ACC112 (cell line): ENCODE measurements around the gene PUM1.

ENCODE experiments used
- H2AFZ ChIP-seq: fragments of 200-600 bp; sonication (generic); one replicate; pipeline ENCODE4 v1.6.0; 2017; ENCODE audit warnings: antibody characterized with exemption, low read length; ENCODE audit not compliant: unreplicated experiment
- H3K27ac ChIP-seq: fragments of 200-600 bp; sonication (generic); 2 replicates; pipeline ENCODE4 v1.5.1; 2014; ENCODE audit warnings: low read depth, mild to moderate bottlenecking, antibody characterized with exemption, low read length, moderate library complexity
- H3K27me3 ChIP-seq: fragments of 200-600 bp; sonication (generic); 2 replicates; pipeline ENCODE4 v1.6.1; 2014; ENCODE audit warnings: mild to moderate bottlenecking, antibody characterized with exemption, low read length, moderate library complexity, mixed read lengths; ENCODE audit not compliant: insufficient read depth
- H3K36me3 ChIP-seq: fragments of 200-600 bp; sonication (generic); 2 replicates; pipeline ENCODE4 v1.6.1; 2016; ENCODE audit warnings: mild to moderate bottlenecking, antibody characterized with exemption, low read length, moderate library complexity, mixed read lengths; ENCODE audit not compliant: insufficient read depth
- H3K4me1 ChIP-seq: fragments of 200-600 bp; sonication (generic); one replicate; pipeline ENCODE4 v1.6.1; 2016; ENCODE audit warnings: low read length, mixed read lengths; ENCODE audit not compliant: insufficient read depth, unreplicated experiment, control insufficient read depth
- H3K4me3 ChIP-seq: fragments of 200-600 bp; sonication (generic); 2 replicates; pipeline ENCODE4 v1.5.1; 2014; ENCODE audit warnings: mild to moderate bottlenecking, low read depth, low read length
- H3K79me2 ChIP-seq: fragments of 200-600 bp; sonication (generic); one replicate; pipeline ENCODE4 v1.6.0; 2016; ENCODE audit warnings: low read length; ENCODE audit not compliant: control insufficient read depth, unreplicated experiment, insufficient read depth

The PUM1 gene, protein sequence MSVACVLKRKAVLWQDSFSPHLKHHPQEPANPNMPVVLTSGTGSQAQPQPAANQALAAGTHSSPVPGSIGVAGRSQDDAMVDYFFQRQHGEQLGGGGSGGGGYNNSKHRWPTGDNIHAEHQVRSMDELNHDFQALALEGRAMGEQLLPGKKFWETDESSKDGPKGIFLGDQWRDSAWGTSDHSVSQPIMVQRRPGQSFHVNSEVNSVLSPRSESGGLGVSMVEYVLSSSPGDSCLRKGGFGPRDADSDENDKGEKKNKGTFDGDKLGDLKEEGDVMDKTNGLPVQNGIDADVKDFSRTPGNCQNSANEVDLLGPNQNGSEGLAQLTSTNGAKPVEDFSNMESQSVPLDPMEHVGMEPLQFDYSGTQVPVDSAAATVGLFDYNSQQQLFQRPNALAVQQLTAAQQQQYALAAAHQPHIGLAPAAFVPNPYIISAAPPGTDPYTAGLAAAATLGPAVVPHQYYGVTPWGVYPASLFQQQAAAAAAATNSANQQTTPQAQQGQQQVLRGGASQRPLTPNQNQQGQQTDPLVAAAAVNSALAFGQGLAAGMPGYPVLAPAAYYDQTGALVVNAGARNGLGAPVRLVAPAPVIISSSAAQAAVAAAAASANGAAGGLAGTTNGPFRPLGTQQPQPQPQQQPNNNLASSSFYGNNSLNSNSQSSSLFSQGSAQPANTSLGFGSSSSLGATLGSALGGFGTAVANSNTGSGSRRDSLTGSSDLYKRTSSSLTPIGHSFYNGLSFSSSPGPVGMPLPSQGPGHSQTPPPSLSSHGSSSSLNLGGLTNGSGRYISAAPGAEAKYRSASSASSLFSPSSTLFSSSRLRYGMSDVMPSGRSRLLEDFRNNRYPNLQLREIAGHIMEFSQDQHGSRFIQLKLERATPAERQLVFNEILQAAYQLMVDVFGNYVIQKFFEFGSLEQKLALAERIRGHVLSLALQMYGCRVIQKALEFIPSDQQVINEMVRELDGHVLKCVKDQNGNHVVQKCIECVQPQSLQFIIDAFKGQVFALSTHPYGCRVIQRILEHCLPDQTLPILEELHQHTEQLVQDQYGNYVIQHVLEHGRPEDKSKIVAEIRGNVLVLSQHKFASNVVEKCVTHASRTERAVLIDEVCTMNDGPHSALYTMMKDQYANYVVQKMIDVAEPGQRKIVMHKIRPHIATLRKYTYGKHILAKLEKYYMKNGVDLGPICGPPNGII

DNA sequence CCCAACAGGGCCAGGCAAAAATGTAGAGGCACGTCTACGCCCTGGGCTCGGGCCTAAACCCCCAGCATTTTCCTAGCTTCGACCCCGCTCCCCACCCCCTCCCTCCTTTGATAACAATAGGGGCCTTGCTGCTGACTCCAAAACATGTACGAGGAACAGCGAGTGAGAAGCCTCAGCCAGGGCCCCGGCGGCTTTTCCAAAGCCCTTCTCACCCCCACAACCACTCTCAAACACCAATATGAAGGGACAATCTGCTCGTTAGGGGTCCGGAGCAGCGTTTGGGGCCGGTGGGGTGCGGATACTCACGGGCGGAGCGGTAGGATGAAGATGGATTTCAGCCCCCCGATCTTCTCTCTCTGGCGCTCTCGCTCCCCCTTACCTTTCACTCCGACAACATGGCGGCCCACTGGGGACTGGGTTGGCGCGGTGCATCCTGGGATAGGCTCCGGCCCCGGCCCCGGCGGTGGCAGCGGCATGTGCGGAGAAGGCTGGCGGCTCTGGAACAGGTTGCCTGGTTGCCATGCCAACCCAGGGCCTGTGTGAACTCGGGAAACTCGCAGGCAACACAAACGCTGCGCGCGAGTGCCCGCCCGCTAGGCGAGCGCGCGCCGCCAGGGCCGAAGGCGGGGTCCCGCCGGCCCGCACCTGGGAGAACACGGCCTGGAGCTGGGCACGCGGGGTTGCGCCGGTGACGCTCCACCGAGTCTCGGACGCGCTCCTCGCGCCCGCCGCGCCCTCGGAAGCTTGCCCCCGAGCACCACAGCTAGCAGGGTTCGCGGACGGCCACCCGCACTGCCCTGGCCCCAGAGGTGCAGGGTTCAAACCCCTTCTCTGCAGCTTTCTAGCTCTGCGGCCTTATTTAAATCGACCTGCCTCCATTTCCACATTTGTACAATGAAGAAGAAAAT, at the start of gene PUM1:
Gene PUM1 (minus strand): TSS at position 408 of the 908 bp plus-strand sequence. CDS start 6,151 bp downstream, outside the sequence.
- peaks cover 10% of the 10 kb centered on the region for H3K4me1 ChIP-seq
- H2AFZ ChIP-seq, result peak within 1 kb of the TSS; percentile 88
- H3K27ac ChIP-seq, result peak within 1 kb of the TSS; percentile 90
- H3K79me2 ChIP-seq, result peaks cover 47% of the 10 kb centered on the region
- no peaks in the 10 kb centered on the region for H3K36me3 ChIP-seq
- no peaks in the 10 kb centered on the region for H3K27me3 ChIP-seq
- peak within 1 kb of the TSS; percentile 94 for H3K4me3 ChIP-seq

DNA sequence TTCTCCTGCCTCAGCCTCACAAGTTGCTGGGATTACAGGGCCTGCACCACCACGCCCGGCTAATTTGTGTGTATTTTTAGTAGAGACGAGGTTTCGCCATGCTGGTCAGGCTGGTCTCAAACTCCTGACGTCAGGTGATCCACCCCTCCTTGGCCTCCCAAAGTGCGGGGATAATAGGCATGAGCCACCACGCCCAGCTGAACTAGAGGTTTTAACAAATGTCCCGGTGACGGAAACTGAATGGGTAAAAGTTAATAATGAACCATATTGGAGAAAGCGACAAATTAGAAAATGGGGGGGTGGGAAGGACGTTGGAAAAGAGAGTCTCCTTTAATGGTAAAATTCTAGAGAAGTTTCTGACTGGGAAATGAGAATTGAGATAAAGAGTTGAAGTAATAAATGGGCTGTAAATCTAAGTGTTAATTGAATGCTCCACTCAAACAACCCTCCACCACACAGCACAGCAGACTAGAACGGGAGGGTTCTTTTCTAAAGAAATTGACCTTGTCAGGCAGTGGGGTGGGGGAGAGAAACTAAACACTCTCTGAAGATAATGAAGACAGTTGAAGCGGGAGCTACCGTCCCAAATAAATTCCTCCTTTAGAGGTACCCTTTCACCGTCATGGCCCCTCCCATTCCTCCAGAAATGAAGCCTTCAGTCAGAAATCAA, 46.9 kb upstream of the PUM1 start:
- H3K27ac ChIP-seq, result no peak overlapping the region
- H3K4me3 ChIP-seq, result no peak overlapping the region
- H3K36me3 ChIP-seq, result no peaks in the 10 kb centered on the region
- H2AFZ ChIP-seq, result no peak overlapping the region
- no peaks in the 10 kb centered on the region for H3K27me3 ChIP-seq
- peaks cover 9% of the 10 kb centered on the region for H3K4me1 ChIP-seq
- H3K79me2 ChIP-seq, result no peaks in the 10 kb centered on the region

DNA sequence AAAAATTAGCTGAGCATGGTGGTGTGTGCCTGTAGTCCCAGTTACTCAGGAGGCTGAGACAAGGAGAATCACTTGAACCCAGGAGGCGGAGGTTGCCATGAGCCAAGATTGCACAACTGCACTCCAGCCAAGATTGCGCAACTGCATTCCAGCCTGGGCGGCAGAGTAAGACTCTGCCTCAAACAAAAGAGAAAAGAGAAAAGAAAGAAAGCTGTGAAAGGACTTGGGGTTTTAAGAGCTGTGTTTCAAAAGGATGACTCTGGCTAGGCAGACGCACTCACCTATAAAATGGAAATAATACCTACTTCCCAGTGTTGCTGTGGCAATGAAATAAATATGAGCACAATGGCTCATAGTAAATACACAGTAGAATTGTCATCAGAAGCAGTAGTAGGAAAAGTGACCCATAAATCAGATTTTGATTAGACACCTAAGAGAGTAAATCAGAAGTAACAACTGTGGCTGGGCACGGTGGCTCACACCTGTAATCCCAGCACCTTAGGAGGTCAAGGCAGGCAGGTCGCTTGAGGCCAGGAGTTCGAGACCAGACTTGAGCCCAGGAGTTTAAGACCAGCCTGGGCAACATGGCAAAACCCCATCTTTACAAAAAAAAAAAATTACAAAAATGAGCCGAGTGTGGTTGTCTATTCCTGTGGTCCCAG, 45.9 kb upstream of the PUM1 start:
- Histone ChIP-seq H3K4me3 (no peak overlapping the region), H2AFZ (peak overlapping the region; percentile 76), H3K27ac (peak overlapping the region; percentile 40), H3K79me2 (no peaks in the 10 kb centered on the region), H3K27me3 (no peaks in the 10 kb centered on the region), H3K4me1 (peaks cover 9% of the 10 kb centered on the region), H3K36me3 (no peaks in the 10 kb centered on the region)

- no peak overlapping the region for H2AFZ ChIP-seq
- H3K36me3 ChIP-seq, result no peaks in the 10 kb centered on the region
- H3K27ac ChIP-seq, result no peak overlapping the region
- H3K27me3 ChIP-seq, result no peaks in the 10 kb centered on the region
- peaks cover 9% of the 10 kb centered on the region for H3K4me1 ChIP-seq
- H3K4me3 ChIP-seq, result no peak overlapping the region
- no peaks in the 10 kb centered on the region for H3K79me2 ChIP-seq
Measured at GRCh38 chr1:31110846-31111245, 45.3 kb upstream of the PUM1 start.

DNA sequence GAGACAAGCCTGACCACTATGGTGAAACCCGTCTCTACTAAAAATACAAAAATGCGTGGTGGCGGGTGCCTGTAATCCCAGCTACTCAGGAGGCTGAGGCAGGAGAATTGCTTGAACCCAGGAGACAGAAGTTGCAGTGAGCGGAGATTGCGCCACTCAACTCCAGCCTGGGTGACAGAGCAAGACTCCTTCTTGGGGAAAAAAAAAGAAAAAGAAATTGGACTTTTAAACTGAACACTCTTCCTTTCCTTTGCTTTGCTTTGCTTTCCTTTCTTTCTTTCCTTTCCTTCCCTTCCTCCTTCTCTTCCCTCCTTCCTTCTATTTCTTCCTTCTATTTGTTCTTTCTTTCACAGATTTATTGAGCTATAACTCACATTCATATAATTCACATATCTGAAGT, 43.3 kb upstream of the PUM1 start:
- Histone ChIP-seq H3K27me3 (no peaks in the 10 kb centered on the region), H3K4me3 (no peak overlapping the region), H3K27ac (no peak overlapping the region), H3K36me3 (no peaks in the 10 kb centered on the region), H3K79me2 (no peaks in the 10 kb centered on the region), H2AFZ (peak overlapping the region; percentile 50), H3K4me1 (peaks cover 9% of the 10 kb centered on the region)

DNA sequence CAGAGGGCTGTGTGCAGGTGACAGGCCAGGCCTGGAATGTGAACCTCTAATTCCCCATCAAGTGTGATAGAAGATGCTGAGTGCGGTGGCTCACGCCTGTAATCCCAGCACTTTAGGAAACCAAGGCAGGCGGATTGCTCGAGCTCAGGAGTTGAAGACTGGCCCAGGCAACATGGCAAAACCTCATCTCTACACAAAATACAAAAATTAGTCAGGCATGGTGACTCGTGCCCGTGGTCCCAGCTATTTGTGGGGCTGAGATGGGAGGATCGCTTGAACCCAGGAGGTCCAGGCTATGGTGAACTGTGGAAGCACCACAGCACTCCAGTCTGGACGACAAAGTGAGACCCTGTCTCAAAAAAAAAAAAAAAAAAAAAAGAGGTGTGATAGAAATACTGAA, 40.1 kb upstream of the PUM1 start:
- Histone ChIP-seq H3K4me3 (no peak overlapping the region), H2AFZ (no peak overlapping the region), H3K27ac (no peak overlapping the region), H3K79me2 (no peaks in the 10 kb centered on the region), H3K27me3 (no peaks in the 10 kb centered on the region), H3K4me1 (peaks cover 18% of the 10 kb centered on the region), H3K36me3 (no peaks in the 10 kb centered on the region)

DNA sequence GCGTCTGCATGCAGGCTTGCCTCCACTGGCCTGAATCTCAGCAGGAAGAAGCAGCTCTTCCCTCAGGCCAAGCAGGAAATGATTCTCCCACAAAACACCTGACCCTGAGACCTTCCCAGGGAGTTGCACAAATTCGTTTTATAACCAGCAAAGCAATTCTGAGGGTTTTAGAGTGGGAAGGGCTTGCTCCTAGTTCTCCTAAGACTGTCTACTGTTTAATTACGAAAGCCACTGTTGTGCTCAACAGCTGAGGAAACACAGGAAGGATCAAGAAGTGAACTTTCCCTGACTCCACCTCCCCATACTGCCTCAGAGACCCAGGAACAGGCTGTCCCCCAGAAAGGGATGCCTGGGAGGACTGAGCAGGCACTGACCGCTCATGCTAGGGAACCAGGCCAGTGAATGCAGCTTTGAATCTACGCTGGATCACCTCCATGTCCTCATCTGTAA, 37.0 kb upstream of the PUM1 start:
- Histone ChIP-seq H2AFZ (peak overlapping the region; percentile 42), H3K4me1 (peaks cover 21% of the 10 kb centered on the region), H3K27ac (peak overlapping the region; percentile 11), H3K79me2 (no peaks in the 10 kb centered on the region), H3K27me3 (no peaks in the 10 kb centered on the region), H3K36me3 (no peaks in the 10 kb centered on the region), H3K4me3 (no peak overlapping the region)

DNA sequence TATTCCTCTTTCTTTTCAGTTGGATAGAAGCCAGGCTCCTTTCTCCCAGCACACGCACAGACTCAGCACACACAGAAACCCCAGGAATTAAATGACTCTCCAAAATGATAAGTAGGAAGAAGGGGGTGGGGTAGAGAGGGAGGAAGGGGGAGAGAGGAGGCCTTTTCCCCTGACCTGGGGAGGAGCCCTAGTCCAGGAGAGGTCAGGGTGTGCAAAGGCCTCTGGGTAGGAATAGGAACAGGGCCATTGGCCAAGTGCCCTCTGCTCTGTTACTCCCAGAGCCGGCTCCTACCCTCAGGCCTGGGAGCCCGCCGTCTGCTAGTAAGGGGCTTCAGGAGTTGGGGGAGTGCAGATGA, 35.6 kb upstream of the PUM1 start:
- H2AFZ ChIP-seq, result no peak overlapping the region
- H3K27me3 ChIP-seq, result no peaks in the 10 kb centered on the region
- peaks cover 21% of the 10 kb centered on the region for H3K4me1 ChIP-seq
- H3K36me3 ChIP-seq, result no peaks in the 10 kb centered on the region
- H3K27ac ChIP-seq, result peak overlapping the region; percentile 17; the same call in 1 of the 2 replicates
- H3K4me3 ChIP-seq, result no peak overlapping the region
- no peaks in the 10 kb centered on the region for H3K79me2 ChIP-seq

GRCh38 chr1:31099293-31100032, 33.9 kb upstream of the PUM1 start:
- Histone ChIP-seq H3K79me2 (no peaks in the 10 kb centered on the region), H3K27me3 (no peaks in the 10 kb centered on the region), H3K36me3 (no peaks in the 10 kb centered on the region), H3K27ac (no peak overlapping the region), H2AFZ (no peak overlapping the region), H3K4me1 (peaks cover 30% of the 10 kb centered on the region), H3K4me3 (no peak overlapping the region)
